ENCODE measurements around the gene TEDDM1. TPM values are rescaled to one million over a fixed set of nuclear protein-coding genes. Genes with fewer than 3 reads are reported as not detected.

The TEDDM1 gene
- total and polyA plus RNA-seq, 2 of the 13 experiments (the other 11 are each of a cell fraction or from before 2014, with no cell fraction given): not detected

DNA sequence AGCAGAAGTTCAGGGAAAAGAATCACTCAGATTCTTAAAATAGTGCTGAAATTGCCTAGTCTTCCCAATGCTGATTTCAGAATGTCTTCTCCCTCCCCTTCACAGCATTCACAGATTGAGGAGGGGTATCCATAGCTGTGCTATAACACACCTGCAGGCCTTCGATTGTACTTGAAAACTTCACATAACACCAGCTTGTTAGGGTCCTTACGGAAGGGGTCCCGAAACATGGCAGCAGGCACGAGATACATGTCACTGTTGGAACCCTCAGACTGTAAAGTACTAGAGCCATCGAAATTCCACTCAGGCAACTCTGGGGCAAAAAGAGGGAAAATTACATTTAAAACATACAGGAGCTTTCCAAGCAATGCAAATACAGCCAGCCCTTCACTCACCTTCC is 13.5 kb downstream of the TEDDM1 start (continued):
- TF ChIP-seq ZNF552 (CRISPR knock-in tag; IDR thresholded peaks at IDR 0.05; ENCODE audit: borderline replicate concordance) (no peak), TOE1 (CRISPR knock-in tag; IDR thresholded peaks at IDR 0.05) (no peak), NR2F2 (IDR thresholded peaks at IDR 0.05; ENCODE audit: borderline replicate concordance, low read depth) (no peak), AHR (CRISPR knock-in tag; IDR thresholded peaks at IDR 0.05) (no peak), ZNF768 (CRISPR knock-in tag; IDR thresholded peaks at IDR 0.05) (no peak)
- TF ChIP-seq, protein P1, sequence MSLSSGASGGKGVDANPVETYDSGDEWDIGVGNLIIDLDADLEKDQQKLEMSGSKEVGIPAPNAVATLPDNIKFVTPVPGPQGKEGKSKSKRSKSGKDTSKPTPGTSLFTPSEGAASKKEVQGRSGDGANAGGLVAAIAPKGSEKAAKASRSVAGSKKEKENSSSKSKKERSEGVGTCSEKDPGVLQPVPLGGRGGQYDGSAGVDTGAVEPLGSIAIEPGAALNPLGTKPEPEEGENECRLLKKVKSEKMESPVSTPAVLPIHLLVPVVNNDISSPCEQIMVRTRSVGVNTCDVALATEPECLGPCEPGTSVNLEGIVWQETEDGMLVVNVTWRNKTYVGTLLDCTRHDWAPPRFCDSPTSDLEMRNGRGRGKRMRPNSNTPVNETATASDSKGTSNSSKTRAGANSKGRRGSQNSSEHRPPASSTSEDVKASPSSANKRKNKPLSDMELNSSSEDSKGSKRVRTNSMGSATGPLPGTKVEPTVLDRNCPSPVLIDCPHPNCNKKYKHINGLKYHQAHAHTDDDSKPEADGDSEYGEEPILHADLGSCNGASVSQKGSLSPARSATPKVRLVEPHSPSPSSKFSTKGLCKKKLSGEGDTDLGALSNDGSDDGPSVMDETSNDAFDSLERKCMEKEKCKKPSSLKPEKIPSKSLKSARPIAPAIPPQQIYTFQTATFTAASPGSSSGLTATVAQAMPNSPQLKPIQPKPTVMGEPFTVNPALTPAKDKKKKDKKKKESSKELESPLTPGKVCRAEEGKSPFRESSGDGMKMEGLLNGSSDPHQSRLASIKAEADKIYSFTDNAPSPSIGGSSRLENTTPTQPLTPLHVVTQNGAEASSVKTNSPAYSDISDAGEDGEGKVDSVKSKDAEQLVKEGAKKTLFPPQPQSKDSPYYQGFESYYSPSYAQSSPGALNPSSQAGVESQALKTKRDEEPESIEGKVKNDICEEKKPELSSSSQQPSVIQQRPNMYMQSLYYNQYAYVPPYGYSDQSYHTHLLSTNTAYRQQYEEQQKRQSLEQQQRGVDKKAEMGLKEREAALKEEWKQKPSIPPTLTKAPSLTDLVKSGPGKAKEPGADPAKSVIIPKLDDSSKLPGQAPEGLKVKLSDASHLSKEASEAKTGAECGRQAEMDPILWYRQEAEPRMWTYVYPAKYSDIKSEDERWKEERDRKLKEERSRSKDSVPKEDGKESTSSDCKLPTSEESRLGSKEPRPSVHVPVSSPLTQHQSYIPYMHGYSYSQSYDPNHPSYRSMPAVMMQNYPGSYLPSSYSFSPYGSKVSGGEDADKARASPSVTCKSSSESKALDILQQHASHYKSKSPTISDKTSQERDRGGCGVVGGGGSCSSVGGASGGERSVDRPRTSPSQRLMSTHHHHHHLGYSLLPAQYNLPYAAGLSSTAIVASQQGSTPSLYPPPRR (CRISPR knock-in tag; IDR thresholded peaks at IDR 0.05; ENCODE audit: borderline replicate concordance): no peak

DNA sequence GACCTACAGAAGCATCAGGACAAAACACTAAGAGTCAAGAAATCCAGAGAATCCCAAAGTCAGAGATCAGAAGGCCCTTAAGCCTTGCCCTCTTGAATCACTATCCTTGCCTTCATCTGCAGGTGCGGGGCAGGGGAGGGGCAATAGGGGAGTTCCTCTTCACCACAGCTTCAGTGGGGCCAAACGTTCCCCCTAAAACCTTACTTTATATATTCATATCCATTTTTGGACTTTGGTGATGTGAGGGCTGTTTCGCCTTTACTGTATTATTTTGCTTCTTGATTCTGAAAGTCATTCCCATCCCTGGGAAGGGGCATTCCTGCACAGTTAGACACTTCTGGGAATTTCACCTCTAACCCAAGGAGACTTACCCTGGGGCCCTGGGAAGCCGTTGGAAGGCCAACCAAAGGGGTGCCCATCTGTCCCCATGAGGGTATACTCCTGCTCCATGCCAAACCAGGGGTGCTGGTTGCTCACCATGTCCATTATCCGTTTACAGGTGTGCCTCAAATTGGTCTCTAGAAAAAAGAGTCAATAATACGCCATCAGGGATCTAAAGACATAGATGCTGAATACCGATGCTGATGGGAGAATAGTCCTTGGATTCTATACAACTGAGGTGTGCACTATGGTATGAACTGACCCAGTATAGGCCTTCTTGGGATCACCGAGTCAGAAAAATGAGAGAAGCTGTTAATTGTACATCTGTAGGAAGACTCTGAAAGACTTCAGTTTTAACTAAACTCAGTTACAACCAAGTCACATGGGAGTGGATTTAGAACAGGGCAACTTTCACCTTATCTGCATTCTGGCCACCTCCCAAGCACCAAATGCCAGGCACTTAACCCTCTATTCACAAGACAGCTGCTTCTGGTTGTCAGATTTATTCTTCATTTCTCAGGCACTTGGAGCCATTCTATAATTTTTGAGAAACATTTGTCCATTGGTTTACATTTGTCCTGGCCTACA is 14.3 kb downstream of the TEDDM1 start:
- TF ChIP-seq POLR2A (IDR thresholded peaks at IDR 0.05; ENCODE audit: insufficient read depth in 1 of 2, low read depth in 2 of 2, low read length in 2 of 2) (0 out of 4 replicates have a peak, but pooled peaks of 1 of the 2 experiments have one; percentile 7), RBFOX2 (IDR thresholded peaks at IDR 0.05; ENCODE audit: low read depth, low read length) (peak; percentile 53), RBM22 (optimal IDR thresholded peaks at IDR 0.05; ENCODE audit: low read length) (peak; percentile 4)
- TF ChIP-seq, protein P2, sequence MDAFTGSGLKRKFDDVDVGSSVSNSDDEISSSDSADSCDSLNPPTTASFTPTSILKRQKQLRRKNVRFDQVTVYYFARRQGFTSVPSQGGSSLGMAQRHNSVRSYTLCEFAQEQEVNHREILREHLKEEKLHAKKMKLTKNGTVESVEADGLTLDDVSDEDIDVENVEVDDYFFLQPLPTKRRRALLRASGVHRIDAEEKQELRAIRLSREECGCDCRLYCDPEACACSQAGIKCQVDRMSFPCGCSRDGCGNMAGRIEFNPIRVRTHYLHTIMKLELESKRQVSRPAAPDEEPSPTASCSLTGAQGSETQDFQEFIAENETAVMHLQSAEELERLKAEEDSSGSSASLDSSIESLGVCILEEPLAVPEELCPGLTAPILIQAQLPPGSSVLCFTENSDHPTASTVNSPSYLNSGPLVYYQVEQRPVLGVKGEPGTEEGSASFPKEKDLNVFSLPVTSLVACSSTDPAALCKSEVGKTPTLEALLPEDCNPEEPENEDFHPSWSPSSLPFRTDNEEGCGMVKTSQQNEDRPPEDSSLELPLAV (CRISPR knock-in tag; conservative IDR thresholded peaks at IDR 0.05; ENCODE audit: low read depth): no peak
- ChIA-PET CTCF (ENCODE audit: low intra/inter-chr PET ratio, low total read pairs) (no interaction called here), POLR2A (no interaction called here)
- ATAC-seq (no peak), FAIRE-seq (no peak), DNase-seq (ENCODE audit: low spot score) (no peak)
- intact Hi-C loops (cut with micrococcal nuclease; ENCODE audit: unreplicated experiment): no loop called here
- Histone ChIP-seq H3K36me3 (replicated peaks in 1 of 2; ENCODE audit: control insufficient read depth in 1 of 2, insufficient read depth in 2 of 2, low read length in 2 of 2) (peaks cover 29 to 62% of the 10 kb centered on the region in 2 experiments), H3K9ac (ENCODE audit: insufficient read depth, low read depth, low read length) (no peak overlapping the region), H2AFZ (ENCODE audit: low read length) (no peak overlapping the region), H3K9me3 (ENCODE audit: low read length) (no peaks in the 10 kb centered on the region), H3K27ac (ENCODE audit: extremely low read length, insufficient read depth, low read length) (no peak overlapping the region), H3K79me2 (ENCODE audit: insufficient read depth, low read length) (peaks cover 45% of the 10 kb centered on the region), H3K4me2 (ENCODE audit: low read depth, low read length) (peak overlapping the region; percentile 18; the same call in 1 of the 2 replicates), H3K4me1 (ENCODE audit: insufficient read depth, low read length) (peaks cover 57% of the 10 kb centered on the region), H4K20me1 (ENCODE audit: insufficient read depth, low read length) (peaks cover 79% of the 10 kb centered on the region), H3K27me3 (ENCODE audit: control insufficient read depth in 1 of 2, insufficient read depth in 2 of 2, low read length in 2 of 2) (no peaks in the 10 kb centered on the region; a peak in 1 of 5 replicates), H3K4me3 (replicated peaks in 1 of 3; ENCODE audit: insufficient read depth in 1 of 3, low read depth in 2 of 3, low read length in 3 of 3) (no peak overlapping the region)
- in situ Hi-C loops (cut with HindIII; ENCODE audit: extremely low pct_ligation_motif_present, low pct_unique_long_range_greater_than_20kb): no loop called here
- BruUV-seq (replicated peaks): no TSS peak
- WGBS (ENCODE audit: low lambda C conversion rate): 99% methylated on average over 8 of the region's 8 CpGs
